Measurements from ENCODE around the gene SLCO3A1.
"Not testable (repeated sequence)": the region's sequence is repeated elsewhere in the genome, so short reads cannot be mapped to it uniquely, and the experiment has no call there.

Gene SLCO3A1

GRCh38 chr15:91942720-91943394, 89.3 kb downstream of the SLCO3A1 start:
- peak; percentile 30 to 48 for DNase-seq

- DNase-seq, result peak; percentile 16 to 29
Measured at GRCh38 chr15:91944331-91944730, 90.8 kb downstream of the SLCO3A1 start.

- no peak for DNase-seq
Measured at GRCh38 chr15:91945385-91945784, 91.9 kb downstream of the SLCO3A1 start.

GRCh38 chr15:91946075-91946474, 92.6 kb downstream of the SLCO3A1 start:
- DNase-seq, result no peak

- DNase-seq, result no peak
Measured at GRCh38 chr15:91946581-91947292, 93.2 kb downstream of the SLCO3A1 start.

- DNase-seq, result no peak
Measured at GRCh38 chr15:91947293-91947679, 93.8 kb downstream of the SLCO3A1 start.

- no peak for DNase-seq
Measured at GRCh38 chr15:91947683-91948608, 94.4 kb downstream of the SLCO3A1 start.

GRCh38 chr15:91949361-91949760, 95.9 kb downstream of the SLCO3A1 start:
- DNase-seq, result no peak

- no peak for DNase-seq
Measured at GRCh38 chr15:91950054-91950453, 96.5 kb downstream of the SLCO3A1 start.

GRCh38 chr15:91950631-91951329, 97.3 kb downstream of the SLCO3A1 start:
- no peak for DNase-seq

- DNase-seq, result no peak
Measured at GRCh38 chr15:91952216-91952615, 98.7 kb downstream of the SLCO3A1 start.

- DNase-seq, result no peak
Measured at GRCh38 chr15:91953432-91953831, 99.9 kb downstream of the SLCO3A1 start.

- DNase-seq, result no peak
Measured at GRCh38 chr15:91954292-91954691, 100.8 kb downstream of the SLCO3A1 start.

GRCh38 chr15:91956026-91956723, 102.7 kb downstream of the SLCO3A1 start:
- no peak for DNase-seq

- DNase-seq, result no peak
Measured at GRCh38 chr15:91961357-91961756, 107.8 kb downstream of the SLCO3A1 start.

GRCh38 chr15:91963747-91964146, 110.2 kb downstream of the SLCO3A1 start:
- DNase-seq, result not testable (repeated sequence)

GRCh38 chr15:91965501-91966193, 112.1 kb downstream of the SLCO3A1 start:
- no peak for DNase-seq

- DNase-seq, result peak in 1 of 2 donors; percentile 52
Measured at GRCh38 chr15:91966194-91966552, 112.7 kb downstream of the SLCO3A1 start.

- no peak for DNase-seq
Measured at GRCh38 chr15:91967935-91968606, 114.6 kb downstream of the SLCO3A1 start.

- DNase-seq, result no peak
Measured at GRCh38 chr15:91968610-91969009, 115.1 kb downstream of the SLCO3A1 start.

- DNase-seq, result peak; percentile 39 to 68
Measured at GRCh38 chr15:91970142-91970541, 116.6 kb downstream of the SLCO3A1 start.

Measured in hippocampal formation (tissue), 2 donors.